T-cell (primary cell): ENCODE data around the gene JAGN1. TPM values are rescaled to one million over a fixed set of nuclear protein-coding genes. Genes with fewer than 3 reads are reported as not detected.

Experiments used
- ATAC-seq, 4 experiments: fragments of 200-7000 bp in 3 of 4; fragments of 150-1000 bp in 1 of 4; cut with Tn5 transposase; replicated peaks in 1 of 4; 1 replicate in 3 of 4; 2 replicates in 1 of 4; pipeline ENCODE4 v1.10.0; 2021; ENCODE audit warnings: moderate library complexity in 3 of 4, mild to moderate bottlenecking in 2 of 4, moderate number of reproducible peaks in 1 of 4
- CTCF ChIA-PET, 2 donors: fragments of 300-600 bp; sonication (Branson Sonifier 250); formaldehyde crosslinking; loops; one replicate each; lab custom pipeline; 2022; ENCODE audit warnings: antibody characterized with exemption in 2 of 2; lab: Charles Lee
- POLR2A ChIA-PET, 2 donors: fragments of 300-600 bp; sonication (Branson Sonifier 250); formaldehyde crosslinking; loops; one replicate each; lab custom pipeline; 2022; ENCODE audit warnings: antibody characterized with exemption in 2 of 2; lab: Charles Lee
- DNase-seq, 35 experiments: peaks; one replicate each; pipeline versions ENCODE4 v3.0.0 to v3.0.0-alpha.2; 2013 to 2023
- H3K27ac ChIP-seq: one replicate; pipeline ENCODE4 v1.5.1; 2013; ENCODE audit warnings: low read length
- H3K27me3 ChIP-seq, 2 experiments: replicated peaks in 1 of 2; 1 replicate in 1 of 2; 2 replicates in 1 of 2; pipeline versions ENCODE4 v1.6.1 to v1.7.0; 2013; ENCODE audit warnings: low read length in 1 of 2, mixed read lengths in 1 of 2; ENCODE audit not compliant: control insufficient read depth in 2 of 2, insufficient read depth in 2 of 2; ENCODE audit errors: extremely low read depth in 1 of 2
- H3K36me3 ChIP-seq, 2 donors: 1 replicate in 1 of 2; 2 replicates in 1 of 2; pipeline versions ENCODE4 v1.6.1 to v1.7.0; 2013; ENCODE audit warnings: low read length in 1 of 2; ENCODE audit not compliant: control insufficient read depth in 2 of 2, insufficient read depth in 1 of 2; ENCODE audit errors: extremely low read depth in 1 of 2
- H3K4me1 ChIP-seq, 2 experiments: 1 replicate in 1 of 2; 2 replicates in 1 of 2; pipeline versions ENCODE4 v1.6.1 to v1.7.0; 2013; ENCODE audit warnings: low read length in 2 of 2, mixed read lengths in 1 of 2; ENCODE audit not compliant: insufficient read depth in 2 of 2, control insufficient read depth in 1 of 2; ENCODE audit errors: extremely low read depth in 1 of 2
- H3K4me3 ChIP-seq, 2 donors: 1 replicate in 1 of 2; 2 replicates in 1 of 2; pipeline versions ENCODE4 v1.5.1 to v1.7.0; 2013; ENCODE audit warnings: mild to moderate bottlenecking in 2 of 2, low read length in 1 of 2, moderate library complexity in 1 of 2; ENCODE audit not compliant: control insufficient read depth in 1 of 2; ENCODE audit errors: extremely low read depth in 1 of 2
- H3K9me3 ChIP-seq: 2 replicates; pipeline ENCODE4 v1.7.0; 2013
- H3K27ac Mint-ChIP-seq, 2 donors: one replicate each; pipeline ENCODE4 v1.8.0; 2020 to 2021; ENCODE audit warnings: mild to moderate bottlenecking in 2 of 2, mixed read lengths in 2 of 2
- H3K27me3 Mint-ChIP-seq, 2 donors: one replicate each; pipeline ENCODE4 v1.8.0; 2021 to 2022; ENCODE audit warnings: mixed read lengths in 2 of 2
- H3K36me3 Mint-ChIP-seq: one replicate; pipeline ENCODE4 v1.8.0; 2021; ENCODE audit warnings: mixed read lengths
- H3K4me1 Mint-ChIP-seq, 3 donors: one replicate each; pipeline ENCODE4 v1.8.0; 2020 to 2022; ENCODE audit warnings: mixed read lengths in 3 of 3, mild to moderate bottlenecking in 1 of 3
- H3K4me3 Mint-ChIP-seq, 3 donors: one replicate each; pipeline ENCODE4 v1.8.0; 2020 to 2022; ENCODE audit warnings: mild to moderate bottlenecking in 3 of 3, mixed read lengths in 3 of 3, moderate library complexity in 3 of 3
- H3K9me3 Mint-ChIP-seq, 3 donors: one replicate each; pipeline ENCODE4 v1.8.0; 2020 to 2022; ENCODE audit warnings: mixed read lengths in 3 of 3
- WGBS: methylation state at CpG from one replicate; pipeline ENCODE4 v1.1.5; 2013; ENCODE audit warnings: missing lambda C conversion rate; ENCODE audit not compliant: insufficient coverage; 5-methylcytosine and 5-hydroxymethylcytosine counted together
- total RNA-seq, 35 experiments: library from RNA in 6 of 35; stranded (reverse) in 6 of 35; fragments of 120-200 nt in 1 of 35; gene quantifications; one replicate each; pipeline versions ENCODE4 v1.2.1 to v1.2.4 and lab custom pipeline; 2013 to 2026

Gene JAGN1
- total RNA-seq, 5 donors from 2014 or later (not counting 1 experiment from before 2014, with no cell fraction given) = 16.9 to 28.6 (median 23.7) TPM

DNA sequence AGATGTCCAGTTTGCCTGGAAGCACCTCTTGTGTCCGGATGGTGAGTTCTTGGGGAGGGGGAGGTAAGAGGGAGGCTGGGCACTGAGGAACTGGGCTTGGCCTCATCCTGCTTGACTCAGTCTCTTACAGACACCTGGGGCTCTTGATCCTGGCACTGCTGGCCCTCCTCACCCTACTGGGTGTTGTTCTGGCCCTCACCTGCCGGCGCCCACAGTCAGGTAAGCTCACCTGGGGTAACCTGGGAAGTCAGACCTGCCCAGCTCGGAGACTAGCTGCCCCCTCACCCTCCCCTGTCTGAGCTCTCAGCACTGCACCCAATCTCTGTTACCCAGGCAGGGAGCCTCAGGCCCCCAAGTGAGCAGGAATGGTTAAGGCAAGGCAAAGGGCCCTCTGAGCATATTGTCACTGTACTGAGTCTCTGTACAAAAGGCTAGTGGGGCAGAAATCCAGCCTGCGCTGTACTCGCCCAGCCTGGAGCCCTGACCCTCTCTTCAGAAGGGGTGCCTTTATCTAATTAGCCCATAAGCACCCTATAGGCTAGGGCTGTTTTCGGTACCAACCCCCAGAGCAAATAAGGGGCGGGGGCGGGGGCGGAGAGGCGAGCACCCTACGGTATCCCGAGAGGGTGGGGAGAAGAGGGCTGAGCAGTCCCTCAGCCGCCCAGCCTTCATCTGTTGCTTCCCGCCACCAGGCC, 24.3 kb downstream of the JAGN1 start:
- Histone ChIP-seq H3K4me3 (peak overlapping the region in 1 of 2 donors; percentile 44), H3K9me3 (no peaks in the 10 kb centered on the region), H3K27ac (no peak overlapping the region), H3K27me3 (peaks cover 0 to 29% of the 10 kb centered on the region in 2 experiments), H3K36me3 (no peaks in the 10 kb centered on the region), H3K4me1 (peaks cover 3 to 32% of the 10 kb centered on the region in 2 experiments)
- DNase-seq = no peak
- POLR2A ChIA-PET = no interaction called here
- 18% methylated on average over 11 of the region's 15 CpGs for WGBS
- Mint-ChIP-seq H3K27me3 (no peaks in the 10 kb centered on the region), H3K36me3 (no peaks in the 10 kb centered on the region), H3K9me3 (no peaks in the 10 kb centered on the region), H3K4me3 (peak overlapping the region; percentile 9 to 73 (median 41)), H3K4me1 (peaks cover 0 to 31% (median 19%) of the 10 kb centered on the region in 3 donors), H3K27ac (no peak overlapping the region)
- CTCF ChIA-PET = no interaction called here
- ATAC-seq = peak in 2 of 4 experiments; percentile 49 to 64

DNA sequence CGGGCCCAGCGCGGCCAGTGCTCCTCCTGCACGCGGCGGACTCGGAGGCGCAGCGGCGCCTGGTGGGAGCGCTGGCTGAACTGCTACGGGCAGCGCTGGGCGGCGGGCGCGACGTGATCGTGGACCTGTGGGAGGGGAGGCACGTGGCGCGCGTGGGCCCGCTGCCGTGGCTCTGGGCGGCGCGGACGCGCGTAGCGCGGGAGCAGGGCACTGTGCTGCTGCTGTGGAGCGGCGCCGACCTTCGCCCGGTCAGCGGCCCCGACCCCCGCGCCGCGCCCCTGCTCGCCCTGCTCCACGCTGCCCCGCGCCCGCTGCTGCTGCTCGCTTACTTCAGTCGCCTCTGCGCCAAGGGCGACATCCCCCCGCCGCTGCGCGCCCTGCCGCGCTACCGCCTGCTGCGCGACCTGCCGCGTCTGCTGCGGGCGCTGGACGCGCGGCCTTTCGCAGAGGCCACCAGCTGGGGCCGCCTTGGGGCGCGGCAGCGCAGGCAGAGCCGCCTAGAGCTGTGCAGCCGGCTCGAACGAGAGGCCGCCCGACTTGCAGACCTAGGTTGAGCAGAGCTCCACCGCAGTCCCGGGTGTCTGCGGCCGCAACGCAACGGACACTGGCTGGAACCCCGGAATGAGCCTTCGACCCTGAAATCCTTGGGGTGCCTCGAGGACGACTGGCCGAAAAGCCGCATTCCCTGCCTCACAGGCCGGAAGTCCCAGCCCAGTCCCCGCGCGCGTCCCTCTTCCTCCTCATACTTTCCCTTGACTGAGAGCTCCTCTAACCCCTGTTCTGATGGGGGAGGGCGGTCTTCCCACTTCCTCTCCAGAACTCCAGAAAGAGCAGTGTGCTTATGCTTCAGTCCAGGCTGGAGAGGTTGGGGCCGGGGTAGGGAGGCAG, 25.1 kb downstream of the JAGN1 start:
- Histone ChIP-seq H3K9me3 (no peaks in the 10 kb centered on the region), H3K27ac (no peak overlapping the region), H3K4me3 (peak overlapping the region; percentile 51 to 83), H3K4me1 (peaks cover 3 to 32% of the 10 kb centered on the region in 2 experiments), H3K27me3 (peaks cover 0 to 29% of the 10 kb centered on the region in 2 experiments), H3K36me3 (no peaks in the 10 kb centered on the region)
- no peaks in the 10 kb centered on the region for H3K36me3 Mint-ChIP-seq
- H3K4me1 Mint-ChIP-seq = peaks cover 0 to 29% (median 19%) of the 10 kb centered on the region in 3 donors
- peak; percentile 41 to 62 (median 58) for ATAC-seq
- H3K27ac Mint-ChIP-seq = no peak overlapping the region
- ChIA-PET CTCF (interaction anchor here (0.6 to 0.7 kb wide), 2 partner anchors 16 to 141 kb away, joined by 3 read pairs; no protein-coding TSS in a partner anchor), POLR2A (interaction anchor here (0.5 to 0.7 kb wide), 4 partner anchors 17 to 347 kb away, joined by 3 to 13 read pairs (median 3); no protein-coding TSS in a partner anchor)
- WGBS = 2% methylated on average over 86 of the region's 99 CpGs
- peak in 11 of 35 experiments; percentile 7 to 47 (median 23) for DNase-seq
- H3K27me3 Mint-ChIP-seq = no peaks in the 10 kb centered on the region
- H3K4me3 Mint-ChIP-seq = peak overlapping the region; percentile 70 to 73 (median 71)
- no peaks in the 10 kb centered on the region for H3K9me3 Mint-ChIP-seq

DNA sequence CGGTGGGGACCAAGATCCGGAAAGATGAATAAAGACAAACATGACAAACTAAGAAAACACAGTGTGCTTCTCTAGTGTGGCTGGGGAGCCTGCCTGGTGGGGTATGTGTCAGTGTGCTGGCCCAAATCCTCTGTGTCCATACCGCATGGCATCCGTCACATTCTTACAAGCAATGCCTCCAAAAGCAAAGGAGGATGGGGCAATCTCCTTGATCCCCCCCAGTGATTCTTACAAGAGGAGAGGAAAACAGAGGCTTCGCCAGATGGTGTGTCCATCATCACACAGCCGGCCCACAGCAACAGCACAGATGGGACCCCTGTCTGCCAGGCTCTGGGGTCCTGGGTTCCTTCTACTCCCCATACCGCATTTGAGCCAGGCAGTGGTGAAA, 25.9 kb downstream of the JAGN1 start:
- Mint-ChIP-seq H3K36me3 (no peaks in the 10 kb centered on the region), H3K4me3 (peak overlapping the region; percentile 51 to 73 (median 65)), H3K27me3 (no peaks in the 10 kb centered on the region), H3K9me3 (no peaks in the 10 kb centered on the region), H3K4me1 (peaks cover 0 to 29% (median 19%) of the 10 kb centered on the region in 3 donors), H3K27ac (no peak overlapping the region)
- Histone ChIP-seq H3K36me3 (no peaks in the 10 kb centered on the region), H3K27me3 (peaks cover 0 to 26% of the 10 kb centered on the region in 2 experiments), H3K4me3 (peak overlapping the region in 1 of 2 donors; percentile 40), H3K27ac (no peak overlapping the region), H3K4me1 (peaks cover 3 to 32% of the 10 kb centered on the region in 2 experiments), H3K9me3 (no peaks in the 10 kb centered on the region)
- ATAC-seq = no peak
- 90% methylated on average over 2 of the region's 7 CpGs for WGBS
- DNase-seq = no peak
- ChIA-PET POLR2A (interaction anchor here in 1 of 2 donors (0.5 to 0.7 kb wide), 2 partner anchors 16 to 134 kb away, joined by 3 read pairs; no protein-coding TSS in a partner anchor), CTCF (interaction anchor here in 1 of 2 donors (0.6 kb wide), 1 partner anchor 142 kb away, joined by 3 read pairs; no protein-coding TSS in a partner anchor)

DNA sequence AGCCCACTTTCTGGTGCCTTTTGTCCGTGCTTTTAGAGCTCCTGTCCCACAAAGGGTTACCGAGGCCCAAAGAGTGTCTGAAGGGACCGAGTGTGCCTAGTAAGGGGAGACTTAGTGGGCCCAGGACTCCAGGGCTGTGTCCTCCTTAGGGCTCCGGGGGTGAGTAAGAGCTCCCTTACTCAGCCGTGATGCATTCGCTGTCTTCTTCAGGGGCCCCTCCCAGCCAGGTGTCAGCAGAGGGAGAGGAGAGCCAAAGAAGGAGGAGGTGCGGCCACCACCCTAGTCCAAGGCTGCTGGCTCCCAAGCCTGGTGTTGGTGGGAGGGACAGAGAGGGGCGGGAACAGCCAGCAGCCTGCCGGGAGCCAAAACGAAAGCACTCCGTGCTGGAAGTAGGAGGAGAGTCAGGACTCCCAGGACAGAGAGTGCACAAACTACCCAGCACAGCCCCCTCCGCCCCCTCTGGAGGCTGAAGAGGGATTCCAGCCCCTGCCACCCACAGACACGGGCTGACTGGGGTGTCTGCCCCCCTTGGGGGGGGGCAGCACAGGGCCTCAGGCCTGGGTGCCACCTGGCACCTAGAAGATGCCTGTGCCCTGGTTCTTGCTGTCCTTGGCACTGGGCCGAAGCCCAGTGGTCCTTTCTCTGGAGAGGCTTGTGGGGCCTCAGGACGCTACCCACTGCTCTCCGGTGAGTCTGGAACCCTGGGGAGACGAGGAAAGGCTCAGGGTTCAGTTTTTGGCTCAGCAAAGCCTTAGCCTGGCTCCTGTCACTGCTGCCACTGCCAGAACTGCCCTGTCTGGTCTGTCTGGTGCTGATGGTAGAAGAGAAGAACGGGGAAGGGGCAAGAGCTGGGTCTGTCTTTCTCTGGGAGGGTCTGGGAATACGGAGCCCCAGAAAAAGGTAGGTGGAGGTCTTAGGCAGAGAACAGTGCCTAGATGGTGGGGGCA, 26.6 kb downstream of the JAGN1 start, which contains the start of gene IL17RC:
Gene IL17RC (plus strand): TSS at position 365 of the 947 bp plus-strand sequence. CDS start 218 bp downstream, at position 583.
- Mint-ChIP-seq H3K27ac (peak within 1 kb of the TSS; percentile 27 to 39), H3K4me1 (peaks cover 0 to 24% (median 18%) of the 10 kb centered on the region in 3 donors), H3K4me3 (peak within 1 kb of the TSS; percentile 70 to 73 (median 71)), H3K36me3 (no peaks in the 10 kb centered on the region), H3K27me3 (no peaks in the 10 kb centered on the region), H3K9me3 (no peaks in the 10 kb centered on the region)
- DNase-seq (peak in 3 of 35 experiments; percentile 18 to 24 (median 21)), ATAC-seq (peak; percentile 24 to 47 (median 34))
- Histone ChIP-seq H3K4me3 (peak within 1 kb of the TSS; percentile 51 to 83), H3K4me1 (peaks cover 3 to 30% of the 10 kb centered on the region in 2 experiments), H3K27me3 (peaks cover 0 to 26% of the 10 kb centered on the region in 2 experiments), H3K36me3 (no peaks in the 10 kb centered on the region), H3K27ac (no peak within 1 kb of the TSS), H3K9me3 (no peaks in the 10 kb centered on the region)
- WGBS = 57% methylated on average over 10 of the region's 19 CpGs
- POLR2A ChIA-PET = no interaction called here
- CTCF ChIA-PET = interaction anchor here in 1 of 2 donors (0.6 kb wide), 1 partner anchor 15 kb away, joined by 6 read pairs; no protein-coding TSS in a partner anchor

DNA sequence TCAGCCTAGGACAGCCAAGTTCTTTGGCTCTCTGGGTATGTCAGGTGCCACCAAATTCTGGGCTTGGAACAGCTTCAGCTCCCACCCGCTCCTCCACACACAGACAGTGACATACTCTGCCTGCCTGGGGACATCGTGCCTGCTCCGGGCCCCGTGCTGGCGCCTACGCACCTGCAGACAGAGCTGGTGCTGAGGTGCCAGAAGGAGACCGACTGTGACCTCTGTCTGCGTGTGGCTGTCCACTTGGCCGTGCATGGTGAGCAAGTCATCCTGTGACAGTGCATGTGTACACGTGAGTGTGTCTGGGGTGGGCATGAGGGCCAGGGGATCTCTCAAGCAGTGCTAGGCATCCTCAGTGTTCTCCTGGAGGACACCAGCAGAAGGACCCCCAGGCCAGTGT, 27.4 kb downstream of the JAGN1 start:
- Mint-ChIP-seq H3K9me3 (no peaks in the 10 kb centered on the region), H3K4me3 (no peak overlapping the region), H3K27me3 (peaks cover 0 to 3% of the 10 kb centered on the region in 2 donors), H3K27ac (no peak overlapping the region), H3K36me3 (no peaks in the 10 kb centered on the region), H3K4me1 (peaks cover 0 to 16% (median 13%) of the 10 kb centered on the region in 3 donors)
- ChIA-PET POLR2A (no interaction called here), CTCF (no interaction called here)
- DNase-seq = no peak
- Histone ChIP-seq H3K4me3 (no peak overlapping the region), H3K9me3 (no peaks in the 10 kb centered on the region), H3K27me3 (peaks cover 0 to 26% of the 10 kb centered on the region in 2 experiments), H3K36me3 (no peaks in the 10 kb centered on the region), H3K4me1 (peaks cover 3 to 26% of the 10 kb centered on the region in 2 experiments), H3K27ac (no peak overlapping the region)
- 97% methylated on average over 10 of the region's 10 CpGs for WGBS
- ATAC-seq = no peak
